Mononuclear cell (primary cell): Measurements from ENCODE around the gene AQP5. TPM values are rescaled to one million over a fixed set of nuclear protein-coding genes. Genes with fewer than 3 reads are reported as not detected.

Source experiments
- H3K27me3 ChIP-seq: 2 replicates; pipeline ENCODE4 v1.6.0; 2011; ENCODE audit warnings: low read length, control low read depth; ENCODE audit not compliant: insufficient read depth
- H3K4me1 ChIP-seq: 2 replicates; pipeline ENCODE4 v1.5.1; 2011; ENCODE audit warnings: mild to moderate bottlenecking, low read length, control low read depth; ENCODE audit not compliant: insufficient read depth
- H3K4me3 ChIP-seq: 2 replicates; pipeline ENCODE4 v1.5.1; 2011; ENCODE audit warnings: mild to moderate bottlenecking, low read length, moderate library complexity
- H3K9me3 ChIP-seq: 2 replicates; pipeline ENCODE4 v1.5.1; 2011; ENCODE audit warnings: low read depth, mild to moderate bottlenecking, control low read depth, low read length
- total RNA-seq: library from RNA; depleted of rRNA; stranded (reverse); fragments of >200 nt; gene quantifications from one replicate; pipeline ENCODE4 v1.2.3, GENCODE V29; 2012

AQP5 gene
- total RNA-seq, 1 donor: not detected

- H3K27me3 ChIP-seq: peaks cover 29% of the 10 kb centered on the region
Observed at GRCh38 chr12:49963976-49964815, 2.5 kb downstream of the AQP5 start.

GRCh38 chr12:49964849-49965624, 3.4 kb downstream of the AQP5 start:
- H3K4me3 ChIP-seq: no peak overlapping the region
- no peaks in the 10 kb centered on the region for H3K9me3 ChIP-seq
- peaks cover 15% of the 10 kb centered on the region for H3K4me1 ChIP-seq
- H3K27me3 ChIP-seq: peaks cover 20% of the 10 kb centered on the region

More at GRCh38 chr12:49963976-49964815, 2.5 kb downstream of the AQP5 start:
- no peak overlapping the region for H3K4me3 ChIP-seq
- H3K4me1 ChIP-seq: peaks cover 15% of the 10 kb centered on the region
- no peaks in the 10 kb centered on the region for H3K9me3 ChIP-seq

GRCh38 chr12:49965836-49966235, 4.2 kb downstream of the AQP5 start:
- Histone ChIP-seq H3K4me1 (peaks cover 15% of the 10 kb centered on the region), H3K4me3 (no peak overlapping the region), H3K9me3 (no peaks in the 10 kb centered on the region), H3K27me3 (peaks cover 12% of the 10 kb centered on the region)

GRCh38 chr12:49966511-49967041, 4.9 kb downstream of the AQP5 start:
- H3K27me3 ChIP-seq: peaks cover 10% of the 10 kb centered on the region

GRCh38 chr12:49967042-49967776, 5.5 kb downstream of the AQP5 start:
- Histone ChIP-seq H3K4me3 (peak overlapping the region; percentile 17), H3K9me3 (no peaks in the 10 kb centered on the region), H3K27me3 (peaks cover 10% of the 10 kb centered on the region), H3K4me1 (peaks cover 10% of the 10 kb centered on the region)

More at GRCh38 chr12:49966511-49967041, 4.9 kb downstream of the AQP5 start:
- Histone ChIP-seq H3K4me3 (no peak overlapping the region), H3K9me3 (no peaks in the 10 kb centered on the region), H3K4me1 (peaks cover 10% of the 10 kb centered on the region)

GRCh38 chr12:49967777-49968250, 6.1 kb downstream of the AQP5 start:
- H3K9me3 ChIP-seq: no peaks in the 10 kb centered on the region
- no peak overlapping the region for H3K4me3 ChIP-seq
- peaks cover 10% of the 10 kb centered on the region for H3K4me1 ChIP-seq
- H3K27me3 ChIP-seq: peaks cover 7% of the 10 kb centered on the region

- peaks cover 10% of the 10 kb centered on the region for H3K4me1 ChIP-seq
- H3K27me3 ChIP-seq: peaks cover 2% of the 10 kb centered on the region
- H3K9me3 ChIP-seq: no peaks in the 10 kb centered on the region
- H3K4me3 ChIP-seq: no peak overlapping the region
Observed at GRCh38 chr12:49968471-49968870, 6.8 kb downstream of the AQP5 start.

GRCh38 chr12:49969027-49969426, 7.4 kb downstream of the AQP5 start:
- H3K4me3 ChIP-seq: no peak overlapping the region
- H3K9me3 ChIP-seq: no peaks in the 10 kb centered on the region
- peaks cover 10% of the 10 kb centered on the region for H3K4me1 ChIP-seq
- H3K27me3 ChIP-seq: peaks cover 2% of the 10 kb centered on the region

- Histone ChIP-seq H3K9me3 (no peaks in the 10 kb centered on the region), H3K27me3 (peaks cover 2% of the 10 kb centered on the region), H3K4me3 (no peak overlapping the region), H3K4me1 (peaks cover 14% of the 10 kb centered on the region)
Observed at GRCh38 chr12:49969651-49970429, 8.2 kb downstream of the AQP5 start.

GRCh38 chr12:49970658-49971057, 9.0 kb downstream of the AQP5 start:
- H3K4me1 ChIP-seq: peaks cover 14% of the 10 kb centered on the region

GRCh38 chr12:49971141-49971540, 9.5 kb downstream of the AQP5 start:
- Histone ChIP-seq H3K4me3 (no peak overlapping the region), H3K27me3 (no peaks in the 10 kb centered on the region), H3K9me3 (no peaks in the 10 kb centered on the region), H3K4me1 (peaks cover 14% of the 10 kb centered on the region)

More at GRCh38 chr12:49970658-49971057, 9.0 kb downstream of the AQP5 start:
- Histone ChIP-seq H3K27me3 (peaks cover 2% of the 10 kb centered on the region), H3K9me3 (no peaks in the 10 kb centered on the region), H3K4me3 (no peak overlapping the region)

GRCh38 chr12:49972129-49972528, 10.5 kb downstream of the AQP5 start:
- H3K4me3 ChIP-seq: no peak overlapping the region
- H3K9me3 ChIP-seq: no peaks in the 10 kb centered on the region
- H3K27me3 ChIP-seq: no peaks in the 10 kb centered on the region
- peaks cover 12% of the 10 kb centered on the region for H3K4me1 ChIP-seq

- Histone ChIP-seq H3K9me3 (no peaks in the 10 kb centered on the region), H3K27me3 (no peaks in the 10 kb centered on the region), H3K4me3 (no peak within 1 kb of the TSS), H3K4me1 (peaks cover 6% of the 10 kb centered on the region)
Observed at GRCh38 chr12:49972641-49973360, 11.1 kb downstream of the AQP5 start, which contains the start of gene AQP6. Gene AQP6 (plus strand): TSS chr12:49972947. CDS start chr12:49973174, 227 bp downstream.
